HFF-Myc (cell line): ENCODE data around the gene BABAM2.

Experiments used
- DNase-seq: peaks from one replicate; pipeline ENCODE4 v3.0.0-alpha.2; 2011; ENCODE audit warnings: low read depth; ENCODE audit errors: extremely low read depth
- H3K4me3 ChIP-seq: replicated peaks from 2 replicates; pipeline ENCODE4 v1.5.1; 2011; ENCODE audit warnings: low read depth, mild to moderate bottlenecking, control low read depth, low read length
- TF ChIP-seq, protein P1 (sequence below): IDR thresholded peaks from 2 replicates; pipeline ENCODE4 v1.5.1; 2012; ENCODE audit warnings: mild to moderate bottlenecking, low read depth, low read length, control low read depth; ENCODE audit errors: missing control alignments

Gene BABAM2

DNA sequence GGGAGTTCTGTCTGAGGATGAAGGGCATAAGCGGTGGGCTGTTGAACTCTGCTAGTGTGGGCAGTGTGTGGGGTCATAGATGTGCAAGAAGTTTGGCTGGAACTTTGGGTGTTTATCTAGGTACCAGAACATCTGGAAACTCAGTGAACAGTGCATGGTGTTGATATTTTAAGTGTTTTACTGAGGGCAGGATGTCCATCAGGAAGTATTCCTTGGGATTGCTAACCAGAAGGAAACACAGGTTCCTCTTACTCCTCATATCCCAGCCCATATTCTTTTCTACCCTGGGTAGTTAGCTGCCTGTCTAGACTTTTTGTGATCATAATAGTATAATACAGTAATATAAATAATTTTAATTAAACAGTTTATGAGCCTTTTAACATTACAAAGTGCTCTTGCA lies 15.5 kb downstream of the BABAM2 start:
- no peak for DNase-seq
- TF ChIP-seq, protein P1, sequence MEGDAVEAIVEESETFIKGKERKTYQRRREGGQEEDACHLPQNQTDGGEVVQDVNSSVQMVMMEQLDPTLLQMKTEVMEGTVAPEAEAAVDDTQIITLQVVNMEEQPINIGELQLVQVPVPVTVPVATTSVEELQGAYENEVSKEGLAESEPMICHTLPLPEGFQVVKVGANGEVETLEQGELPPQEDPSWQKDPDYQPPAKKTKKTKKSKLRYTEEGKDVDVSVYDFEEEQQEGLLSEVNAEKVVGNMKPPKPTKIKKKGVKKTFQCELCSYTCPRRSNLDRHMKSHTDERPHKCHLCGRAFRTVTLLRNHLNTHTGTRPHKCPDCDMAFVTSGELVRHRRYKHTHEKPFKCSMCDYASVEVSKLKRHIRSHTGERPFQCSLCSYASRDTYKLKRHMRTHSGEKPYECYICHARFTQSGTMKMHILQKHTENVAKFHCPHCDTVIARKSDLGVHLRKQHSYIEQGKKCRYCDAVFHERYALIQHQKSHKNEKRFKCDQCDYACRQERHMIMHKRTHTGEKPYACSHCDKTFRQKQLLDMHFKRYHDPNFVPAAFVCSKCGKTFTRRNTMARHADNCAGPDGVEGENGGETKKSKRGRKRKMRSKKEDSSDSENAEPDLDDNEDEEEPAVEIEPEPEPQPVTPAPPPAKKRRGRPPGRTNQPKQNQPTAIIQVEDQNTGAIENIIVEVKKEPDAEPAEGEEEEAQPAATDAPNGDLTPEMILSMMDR, result no peak
- H3K4me3 ChIP-seq, result no peak overlapping the region

DNA sequence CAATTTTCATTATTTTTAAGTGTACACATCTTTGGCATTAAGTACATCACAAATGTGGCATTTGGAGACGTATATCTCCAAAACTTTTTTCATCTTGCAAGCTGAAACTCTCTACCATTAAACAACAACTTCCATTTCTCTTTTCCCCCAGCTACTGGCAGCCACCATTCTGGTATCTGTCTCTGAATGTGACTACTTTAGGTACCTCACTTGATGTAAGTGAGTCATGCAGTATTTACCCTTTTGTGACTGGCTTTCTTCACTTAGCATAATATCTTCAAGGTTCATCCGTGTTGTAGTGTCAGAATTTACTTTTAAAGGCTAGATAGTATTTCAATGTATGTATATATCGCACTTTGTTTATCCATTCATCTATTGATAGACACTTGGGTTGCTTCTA lies 17.0 kb downstream of the BABAM2 start:
- H3K4me3 ChIP-seq, result no peak overlapping the region
- no peak for DNase-seq
- TF ChIP-seq, protein P1, result no peak

DNA sequence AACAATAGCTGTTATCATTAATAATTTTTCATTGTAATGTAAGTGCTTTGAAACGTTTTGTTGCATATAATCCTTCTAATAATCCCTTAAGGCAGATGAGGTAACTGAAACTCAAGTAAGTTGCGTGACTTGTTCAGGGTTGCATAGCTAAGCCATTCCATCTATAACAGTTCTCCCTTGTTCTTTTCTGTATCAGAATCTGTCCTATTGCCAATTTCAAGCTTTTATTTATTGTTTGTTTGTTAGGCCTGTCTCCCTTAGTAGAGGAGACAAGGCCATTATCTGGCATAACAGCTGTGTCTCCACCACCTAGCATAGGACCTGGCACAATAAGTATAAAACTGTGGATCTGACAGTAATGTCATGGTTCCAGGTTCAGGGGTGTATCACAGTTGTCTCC lies 19.4 kb downstream of the BABAM2 start:
- no peak overlapping the region for H3K4me3 ChIP-seq
- DNase-seq, result no peak
- TF ChIP-seq, protein P1, result no peak

DNA sequence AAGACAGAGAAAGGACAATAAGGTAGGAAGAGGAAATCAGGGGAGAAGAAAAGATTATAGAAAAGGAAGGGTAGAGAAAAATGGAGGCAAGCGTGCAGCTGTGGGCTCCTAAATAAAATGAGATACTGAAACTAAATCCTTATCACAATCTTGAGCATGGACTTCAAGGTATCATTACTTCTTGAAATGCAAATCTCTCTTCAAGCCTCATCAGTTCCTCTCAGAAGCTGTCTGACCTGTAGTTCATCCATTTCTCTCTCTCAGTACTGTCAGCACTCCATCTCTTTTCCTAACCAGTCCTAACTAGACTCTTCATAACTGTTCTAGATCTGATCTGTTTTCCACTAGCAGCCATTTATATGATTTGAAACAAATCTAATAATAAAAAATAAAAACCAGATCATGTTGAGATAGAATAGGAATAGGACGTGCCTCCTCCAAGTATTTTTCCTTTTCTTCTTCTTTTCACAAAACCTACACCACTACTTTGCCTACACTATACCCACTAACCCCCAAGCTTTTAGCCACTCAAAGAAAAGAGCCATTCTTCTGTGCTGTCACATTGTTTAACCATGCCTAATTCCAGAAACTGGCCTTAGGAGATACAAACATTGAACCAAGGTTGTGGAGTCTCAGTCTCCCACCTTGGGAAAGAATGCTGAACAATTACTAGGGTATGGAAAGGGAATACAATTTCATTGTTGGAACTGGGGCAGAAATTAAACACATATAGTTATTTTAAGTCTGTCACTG lies 21.1 kb downstream of the BABAM2 start:
- no peak overlapping the region for H3K4me3 ChIP-seq
- TF ChIP-seq, protein P1, result no peak
- no peak for DNase-seq

DNA sequence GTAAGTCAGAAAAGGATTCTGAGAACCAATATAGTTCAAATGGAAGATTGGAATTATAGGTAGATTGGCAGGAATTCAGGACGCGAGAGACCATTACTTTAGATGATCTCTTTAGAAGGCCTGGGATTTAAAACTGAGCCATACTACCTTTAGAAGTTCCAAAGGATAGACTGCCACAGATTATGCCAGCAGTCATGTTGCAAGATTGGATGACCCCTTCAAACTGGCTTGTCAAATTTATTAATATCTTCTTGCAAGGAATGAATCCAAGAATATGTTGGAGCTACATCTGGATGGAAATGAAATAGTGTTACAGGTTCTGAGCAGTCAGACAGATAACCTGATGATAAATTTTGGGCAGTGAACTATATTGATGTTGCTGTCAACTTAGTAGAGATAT lies 22.0 kb downstream of the BABAM2 start:
- DNase-seq, result no peak
- no peak overlapping the region for H3K4me3 ChIP-seq
- TF ChIP-seq, protein P1, result no peak

DNA sequence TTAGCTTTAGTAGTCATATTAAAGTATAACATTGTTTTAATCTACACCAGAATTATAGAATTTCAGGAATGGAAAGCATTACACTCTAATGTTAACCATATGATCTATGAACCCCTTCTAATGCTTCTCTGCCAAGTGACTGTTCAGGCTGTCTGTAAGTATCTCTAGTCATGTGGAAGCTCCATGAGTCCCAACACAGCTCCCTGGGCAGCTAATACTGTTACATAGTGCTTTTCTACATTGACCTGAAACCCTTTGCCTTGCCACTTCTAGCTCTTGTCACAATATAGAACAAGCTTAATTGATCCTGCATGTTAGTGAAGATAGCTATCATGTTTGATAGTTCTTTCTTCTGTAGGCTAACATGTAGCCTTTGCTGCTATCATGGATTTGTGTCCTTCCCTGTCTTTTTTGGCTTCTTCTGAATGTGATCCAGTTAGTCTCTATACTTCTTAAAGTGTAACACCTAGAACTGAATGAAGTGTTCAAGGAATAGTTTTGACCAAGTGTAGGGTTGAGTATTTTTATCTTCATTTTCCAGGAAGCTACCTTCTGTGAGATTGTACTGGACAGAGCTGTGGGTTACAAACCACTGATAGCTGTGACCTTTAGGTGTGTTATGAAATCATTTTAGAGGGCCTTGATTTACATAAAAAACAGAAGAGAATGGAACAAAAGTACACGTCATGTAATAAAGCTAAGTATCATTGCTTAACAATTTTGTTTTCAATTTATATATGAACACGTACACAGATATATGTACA lies 23.7 kb downstream of the BABAM2 start:
- TF ChIP-seq, protein P1, result no peak
- DNase-seq, result peak; percentile 15

More for the DNA sequence above, 23.7 kb downstream of the BABAM2 start:
- H3K4me3 ChIP-seq, result no peak overlapping the region
